MG63 (cell line): ENCODE measurements around the gene CPM. TPM values are rescaled to one million over a fixed set of nuclear protein-coding genes. Genes with fewer than 3 reads are reported as not detected.
"Not testable (repeated sequence)": the region's sequence is repeated elsewhere in the genome, so short reads cannot be mapped to it uniquely, and the experiment has no call there.

ENCODE experiments used
- DNase-seq: peaks from one replicate; pipeline ENCODE4 v3.0.0-alpha.2; 2020
- H3K27me3 ChIP-seq: fragments of 250-450 bp; sonication (Bioruptor Pico); 2 replicates; pipeline ENCODE4 v1.5.1; 2020; ENCODE audit warnings: mild to moderate bottlenecking, moderate library complexity
- H3K36me3 ChIP-seq: fragments of 250-450 bp; sonication (Bioruptor Pico); 2 replicates; pipeline ENCODE4 v1.5.1; 2020; ENCODE audit warnings: mild to moderate bottlenecking, moderate library complexity
- H3K4me3 ChIP-seq: fragments of 250-450 bp; sonication (Bioruptor Pico); 2 replicates; pipeline ENCODE4 v1.5.1; 2020; ENCODE audit warnings: mild to moderate bottlenecking, moderate library complexity
- H3K9me3 ChIP-seq: fragments of 250-450 bp; sonication (Bioruptor Pico); 2 replicates; pipeline ENCODE4 v1.5.1; 2020; ENCODE audit warnings: mild to moderate bottlenecking, moderate library complexity
- total RNA-seq: library from RNA; depleted of rRNA; stranded (reverse); fragments of >200 nt; shearing (Covaris generic); gene quantifications from 2 replicates; pipeline ENCODE4 v1.2.3, GENCODE V29; 2014; ENCODE audit warnings: low replicate concordance; rRNA removed

Gene CPM
- total RNA-seq, 1 experiment from 2014 or later: 1.7 TPM

- H3K9me3 ChIP-seq, H3K4me3 ChIP-seq, H3K36me3 ChIP-seq, H3K27me3 ChIP-seq: not testable (repeated sequence)
- peak; percentile 28 for DNase-seq
Observed at GRCh38 chr12:68802911-68803651, 129.9 kb downstream of the CPM start.

GRCh38 chr12:68802372-68802745 lies 130.6 kb downstream of the CPM start:
- DNase-seq, H3K27me3 ChIP-seq, H3K36me3 ChIP-seq, H3K4me3 ChIP-seq, H3K9me3 ChIP-seq: not testable (repeated sequence)

Other genes starting within 250 kb of the CPM start
- 81.5 and 82.5 TPM in 2 replicates for gene NUP107, start 246.2 kb downstream of the CPM start, total RNA-seq
- gene SLC35E3, start 187.0 kb downstream of the CPM start, total RNA-seq: 0.99 and 2.2 TPM in 2 replicates
- 17.4 and 38.3 TPM in 2 replicates for gene MDM2, start 125.0 kb downstream of the CPM start, total RNA-seq